Activated naive CD8-positive, alpha-beta T cell treated with anti-CD3 and anti-CD28 coated beads for 36 hours (primary cell): ENCODE measurements around the gene OR1A1. TPM values are rescaled to one million over a fixed set of nuclear protein-coding genes. Genes with fewer than 3 reads are reported as not detected.

Experiments used
- DNase-seq: peaks from one replicate; pipeline ENCODE4 v3.0.0; 2021
- H3K27ac Mint-ChIP-seq: one replicate; pipeline ENCODE4 v1.8.0; 2022; ENCODE audit warnings: mild to moderate bottlenecking, moderate library complexity, mixed read lengths
- H3K27me3 Mint-ChIP-seq: one replicate; pipeline ENCODE4 v1.8.0; 2022; ENCODE audit warnings: mild to moderate bottlenecking, mixed read lengths
- H3K36me3 Mint-ChIP-seq: one replicate; pipeline ENCODE4 v1.8.0; 2021; ENCODE audit warnings: mild to moderate bottlenecking, mixed read lengths
- H3K4me1 Mint-ChIP-seq: one replicate; pipeline ENCODE4 v1.8.0; 2021; ENCODE audit warnings: mixed read lengths
- H3K4me3 Mint-ChIP-seq: one replicate; pipeline ENCODE4 v1.8.0; 2022; ENCODE audit warnings: mild to moderate bottlenecking, moderate library complexity, mixed read lengths
- H3K9me3 Mint-ChIP-seq: one replicate; pipeline ENCODE4 v1.8.0; 2022; ENCODE audit warnings: mixed read lengths
- total RNA-seq, 2 experiments: library from RNA; stranded (reverse); gene quantifications; one replicate each; pipeline ENCODE4 v1.2.3, GENCODE V29; 2021

The OR1A1 gene
- total RNA-seq, 2 experiments from 2014 or later, result not detected

DNA sequence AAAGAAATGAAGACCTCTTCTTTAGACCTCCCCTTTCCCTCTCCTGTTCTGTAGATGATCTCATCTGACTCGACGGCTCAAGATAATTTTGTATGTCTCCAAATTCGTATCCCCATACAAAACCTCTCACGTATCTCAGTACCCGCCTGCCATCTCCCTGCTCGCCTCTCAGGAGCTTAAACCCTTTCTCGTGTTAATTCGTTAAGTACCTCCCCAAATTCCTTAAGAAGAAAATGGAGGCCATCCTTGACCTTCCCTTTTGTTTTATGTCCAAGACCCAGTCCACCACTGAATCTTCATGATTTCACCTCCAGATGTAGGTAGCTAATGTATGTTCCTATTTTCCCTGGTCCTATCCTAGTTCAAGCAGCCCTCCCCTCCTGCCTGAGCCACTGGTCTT lies 49.1 kb downstream of the OR1A1 start:
- H3K36me3 Mint-ChIP-seq, result peaks cover 1% of the 10 kb centered on the region
- peaks cover 8% of the 10 kb centered on the region for H3K27me3 Mint-ChIP-seq
- no peak overlapping the region for H3K27ac Mint-ChIP-seq
- H3K4me3 Mint-ChIP-seq, result no peak overlapping the region
- no peaks in the 10 kb centered on the region for H3K4me1 Mint-ChIP-seq
- DNase-seq, result no peak
- H3K9me3 Mint-ChIP-seq, result peaks cover 11% of the 10 kb centered on the region

DNA sequence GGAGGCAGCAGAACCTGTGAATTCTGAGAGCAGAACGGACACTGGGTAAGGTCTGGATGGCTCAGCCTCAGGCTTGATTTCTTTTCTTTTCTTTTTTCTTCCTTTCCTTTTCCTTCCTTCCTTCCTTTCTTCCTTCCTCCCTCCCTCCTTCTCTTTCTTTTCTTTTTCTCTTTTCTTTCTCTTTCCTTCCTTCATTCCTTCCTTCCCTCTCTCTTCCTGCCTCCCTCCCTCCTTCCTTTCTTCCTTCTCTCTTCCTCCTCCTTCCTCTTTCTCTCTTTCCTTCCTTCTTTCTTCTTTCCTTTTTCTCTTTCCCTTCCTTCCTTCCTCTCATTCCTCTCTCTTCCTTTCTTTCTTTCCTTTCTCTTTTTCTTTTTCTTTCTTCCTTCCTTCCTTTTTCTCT lies 52.7 kb downstream of the OR1A1 start:
- Mint-ChIP-seq H3K9me3 (peaks cover 7% of the 10 kb centered on the region), H3K27me3 (peaks cover 5% of the 10 kb centered on the region), H3K4me1 (no peaks in the 10 kb centered on the region), H3K4me3 (no peak overlapping the region), H3K36me3 (peaks cover 1% of the 10 kb centered on the region), H3K27ac (no peak overlapping the region)
- no peak for DNase-seq

DNA sequence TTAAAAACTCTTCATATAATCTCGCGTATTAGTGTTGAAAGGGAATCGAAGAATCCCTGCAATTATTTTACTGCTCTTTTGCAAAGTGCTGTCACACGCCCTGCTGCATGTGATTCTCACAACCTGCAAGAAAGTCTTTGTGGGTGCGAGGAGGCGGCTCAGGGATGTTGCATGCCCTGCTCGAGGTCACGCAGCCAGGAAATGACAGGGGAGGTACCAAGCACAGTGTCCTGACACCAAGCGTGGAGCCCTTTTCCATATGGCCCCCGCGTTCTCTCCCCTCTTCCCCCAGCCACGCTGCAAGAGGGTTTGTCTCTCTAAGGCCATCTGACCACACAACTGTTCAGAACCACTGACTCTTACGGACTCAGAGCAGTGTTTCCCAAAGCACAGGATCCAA lies 53.1 kb downstream of the OR1A1 start:
- Mint-ChIP-seq H3K4me1 (no peaks in the 10 kb centered on the region), H3K9me3 (peaks cover 7% of the 10 kb centered on the region), H3K27me3 (peaks cover 5% of the 10 kb centered on the region), H3K36me3 (peaks cover 1% of the 10 kb centered on the region), H3K27ac (no peak overlapping the region), H3K4me3 (no peak overlapping the region)
- no peak for DNase-seq

Other genes starting within 250 kb of the OR1A1 start
- gene OR1D5, start 144.1 kb upstream of the OR1A1 start, total RNA-seq, result not detected
- gene OR1D2, start 103.2 kb upstream of the OR1A1 start, total RNA-seq, result not detected
- not detected for gene OR1G1, start 80.1 kb upstream of the OR1A1 start, total RNA-seq
- gene OR1A2, start 10.1 kb upstream of the OR1A1 start, total RNA-seq, result not detected
- under 1 TPM; 0.74 to 0.99 TPM for gene OR3A1, start 90.7 kb downstream of the OR1A1 start, total RNA-seq
- 1 to 10 TPM; 7.2 to 8.3 TPM for gene OR3A2, start 178.6 kb downstream of the OR1A1 start, total RNA-seq
- gene OR1E1, start 190.7 kb downstream of the OR1A1 start, total RNA-seq, result not detected
- not detected for gene OR3A3, start 203.7 kb downstream of the OR1A1 start, total RNA-seq
- gene OR1E2, start 226.2 kb downstream of the OR1A1 start, total RNA-seq, result not detected